HG02678 (cell line): ENCODE results near the gene OBSCN.

Experiments used
- ATAC-seq: cut with Tn5 transposase; IDR thresholded peaks from one replicate; pipeline ENCODE4 v1.9.1; 2021; ENCODE audit warnings: mild to moderate bottlenecking, moderate library complexity; ENCODE audit not compliant: unreplicated experiment

The OBSCN gene

GRCh38 chr1:228373681-228374571, 166.1 kb downstream of the OBSCN start:
- no peak for ATAC-seq

- no peak for ATAC-seq
Measured at GRCh38 chr1:228374711-228375577, 167.1 kb downstream of the OBSCN start.

- ATAC-seq, result no peak
Measured at GRCh38 chr1:228375578-228376261, 167.9 kb downstream of the OBSCN start.

- ATAC-seq, result no peak
Measured at GRCh38 chr1:228376262-228376628, 168.4 kb downstream of the OBSCN start.

- no peak for ATAC-seq
Measured at GRCh38 chr1:228376651-228377631, 169.1 kb downstream of the OBSCN start.

GRCh38 chr1:228377664-228378089, 169.8 kb downstream of the OBSCN start:
- no peak for ATAC-seq

GRCh38 chr1:228378090-228378872, 170.4 kb downstream of the OBSCN start:
- no peak for ATAC-seq

- no peak for ATAC-seq
Measured at GRCh38 chr1:228378873-228379460, 171.1 kb downstream of the OBSCN start.

- no peak for ATAC-seq
Measured at GRCh38 chr1:228379666-228380065, 171.8 kb downstream of the OBSCN start.

- no peak for ATAC-seq
Measured at GRCh38 chr1:228381356-228381755, 173.5 kb downstream of the OBSCN start.

- ATAC-seq, result no peak
Measured at GRCh38 chr1:228383773-228384172, 175.9 kb downstream of the OBSCN start.

GRCh38 chr1:228385232-228385631, 177.4 kb downstream of the OBSCN start:
- no peak for ATAC-seq

- ATAC-seq, result no peak
Measured at GRCh38 chr1:228387321-228387720, 179.5 kb downstream of the OBSCN start.

- ATAC-seq, result no peak
Measured at GRCh38 chr1:228390649-228391048, 182.8 kb downstream of the OBSCN start.

GRCh38 chr1:228391411-228392020, 183.7 kb downstream of the OBSCN start:
- no peak for ATAC-seq

GRCh38 chr1:228392111-228392936, 184.5 kb downstream of the OBSCN start:
- no peak for ATAC-seq

GRCh38 chr1:228393268-228393701, 185.4 kb downstream of the OBSCN start:
- ATAC-seq, result no peak
